ENCODE measurements around the gene SAXO1. TPM values are rescaled to one million over a fixed set of nuclear protein-coding genes. Genes with fewer than 3 reads are reported as not detected.

SAXO1 gene
- total RNA-seq, 1 experiment from 2014 or later: not detected

DNA sequence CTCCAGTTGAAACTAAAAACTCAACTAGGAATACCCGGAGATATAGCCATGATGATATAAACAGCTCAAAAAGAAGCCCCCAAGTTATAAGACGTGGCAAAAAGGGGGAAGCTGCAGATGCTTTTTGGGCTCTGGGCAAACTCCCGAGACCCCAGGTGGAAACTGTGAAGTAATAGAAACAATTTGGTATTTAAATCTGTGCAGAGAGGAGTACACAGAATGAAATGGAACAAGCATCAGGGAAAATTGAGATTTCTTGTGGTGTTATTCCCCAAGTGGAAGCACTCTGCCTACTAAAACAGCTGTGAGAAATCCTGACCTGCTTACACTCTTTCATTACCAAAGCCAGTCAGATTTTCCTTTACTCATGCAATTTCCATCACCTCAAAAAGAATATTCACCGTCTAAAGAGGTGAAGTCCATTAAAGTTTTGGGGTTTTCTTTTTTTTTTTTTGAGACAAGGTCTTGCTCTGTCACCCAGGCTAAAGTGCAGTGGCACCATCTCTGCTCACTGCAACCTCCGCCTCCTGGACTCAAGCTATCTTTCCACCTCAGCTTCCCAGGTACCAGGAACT is 23.5 kb downstream of the SAXO1 start:
- intact Hi-C loops (cut with micrococcal nuclease; ENCODE audit: unreplicated experiment) (no loop called here), in situ Hi-C loops (cut with HindIII; ENCODE audit: low pct_unique_long_range_greater_than_20kb, low sequenced_read_pairs) (no loop called here)
- Histone ChIP-seq H3K36me3 (ENCODE audit: control insufficient read depth, insufficient read depth, low read length) (no peaks in the 10 kb centered on the region), H3K9me3 (ENCODE audit: control insufficient read depth, insufficient read depth, low read depth, low read length) (no peaks in the 10 kb centered on the region), H3K27ac (ENCODE audit: low read length) (no peak overlapping the region), H3K4me3 (ENCODE audit: low read depth in 2 of 2, low read length in 2 of 2) (no peak overlapping the region), H3K4me1 (ENCODE audit: control insufficient read depth, insufficient read depth, low read length) (no peaks in the 10 kb centered on the region), H3K27me3 (ENCODE audit: control insufficient read depth, insufficient read depth, low read length) (no peaks in the 10 kb centered on the region)
- ChIA-PET CTCF (no interaction called here), POLR2A (no interaction called here)
- ATAC-seq (no peak), DNase-seq (ENCODE audit: low read depth, low spot score) (no peak)
- BruUV-seq (replicated peaks): no TSS peak
- TF ChIP-seq POLR2AphosphoS5 (IDR thresholded peaks at IDR 0.05; ENCODE audit: low read depth, low read length): no peak
- TF ChIP-seq TCF7L2 (IDR thresholded peaks at IDR 0.05; ENCODE audit: low read depth, low read length): no peak
- TF ChIP-seq, protein P1, sequence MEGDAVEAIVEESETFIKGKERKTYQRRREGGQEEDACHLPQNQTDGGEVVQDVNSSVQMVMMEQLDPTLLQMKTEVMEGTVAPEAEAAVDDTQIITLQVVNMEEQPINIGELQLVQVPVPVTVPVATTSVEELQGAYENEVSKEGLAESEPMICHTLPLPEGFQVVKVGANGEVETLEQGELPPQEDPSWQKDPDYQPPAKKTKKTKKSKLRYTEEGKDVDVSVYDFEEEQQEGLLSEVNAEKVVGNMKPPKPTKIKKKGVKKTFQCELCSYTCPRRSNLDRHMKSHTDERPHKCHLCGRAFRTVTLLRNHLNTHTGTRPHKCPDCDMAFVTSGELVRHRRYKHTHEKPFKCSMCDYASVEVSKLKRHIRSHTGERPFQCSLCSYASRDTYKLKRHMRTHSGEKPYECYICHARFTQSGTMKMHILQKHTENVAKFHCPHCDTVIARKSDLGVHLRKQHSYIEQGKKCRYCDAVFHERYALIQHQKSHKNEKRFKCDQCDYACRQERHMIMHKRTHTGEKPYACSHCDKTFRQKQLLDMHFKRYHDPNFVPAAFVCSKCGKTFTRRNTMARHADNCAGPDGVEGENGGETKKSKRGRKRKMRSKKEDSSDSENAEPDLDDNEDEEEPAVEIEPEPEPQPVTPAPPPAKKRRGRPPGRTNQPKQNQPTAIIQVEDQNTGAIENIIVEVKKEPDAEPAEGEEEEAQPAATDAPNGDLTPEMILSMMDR (IDR thresholded peaks at IDR 0.05): no peak
- TF ChIP-seq SIN3A (IDR thresholded peaks at IDR 0.05; ENCODE audit: borderline replicate concordance, insufficient read depth, low read depth, low read length): no peak
- TF ChIP-seq, protein P2, sequence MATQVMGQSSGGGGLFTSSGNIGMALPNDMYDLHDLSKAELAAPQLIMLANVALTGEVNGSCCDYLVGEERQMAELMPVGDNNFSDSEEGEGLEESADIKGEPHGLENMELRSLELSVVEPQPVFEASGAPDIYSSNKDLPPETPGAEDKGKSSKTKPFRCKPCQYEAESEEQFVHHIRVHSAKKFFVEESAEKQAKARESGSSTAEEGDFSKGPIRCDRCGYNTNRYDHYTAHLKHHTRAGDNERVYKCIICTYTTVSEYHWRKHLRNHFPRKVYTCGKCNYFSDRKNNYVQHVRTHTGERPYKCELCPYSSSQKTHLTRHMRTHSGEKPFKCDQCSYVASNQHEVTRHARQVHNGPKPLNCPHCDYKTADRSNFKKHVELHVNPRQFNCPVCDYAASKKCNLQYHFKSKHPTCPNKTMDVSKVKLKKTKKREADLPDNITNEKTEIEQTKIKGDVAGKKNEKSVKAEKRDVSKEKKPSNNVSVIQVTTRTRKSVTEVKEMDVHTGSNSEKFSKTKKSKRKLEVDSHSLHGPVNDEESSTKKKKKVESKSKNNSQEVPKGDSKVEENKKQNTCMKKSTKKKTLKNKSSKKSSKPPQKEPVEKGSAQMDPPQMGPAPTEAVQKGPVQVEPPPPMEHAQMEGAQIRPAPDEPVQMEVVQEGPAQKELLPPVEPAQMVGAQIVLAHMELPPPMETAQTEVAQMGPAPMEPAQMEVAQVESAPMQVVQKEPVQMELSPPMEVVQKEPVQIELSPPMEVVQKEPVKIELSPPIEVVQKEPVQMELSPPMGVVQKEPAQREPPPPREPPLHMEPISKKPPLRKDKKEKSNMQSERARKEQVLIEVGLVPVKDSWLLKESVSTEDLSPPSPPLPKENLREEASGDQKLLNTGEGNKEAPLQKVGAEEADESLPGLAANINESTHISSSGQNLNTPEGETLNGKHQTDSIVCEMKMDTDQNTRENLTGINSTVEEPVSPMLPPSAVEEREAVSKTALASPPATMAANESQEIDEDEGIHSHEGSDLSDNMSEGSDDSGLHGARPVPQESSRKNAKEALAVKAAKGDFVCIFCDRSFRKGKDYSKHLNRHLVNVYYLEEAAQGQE (IDR thresholded peaks at IDR 0.05; ENCODE audit: insufficient read depth in 1 of 2, low read depth in 2 of 2, low read length in 1 of 2): no peak

DNA sequence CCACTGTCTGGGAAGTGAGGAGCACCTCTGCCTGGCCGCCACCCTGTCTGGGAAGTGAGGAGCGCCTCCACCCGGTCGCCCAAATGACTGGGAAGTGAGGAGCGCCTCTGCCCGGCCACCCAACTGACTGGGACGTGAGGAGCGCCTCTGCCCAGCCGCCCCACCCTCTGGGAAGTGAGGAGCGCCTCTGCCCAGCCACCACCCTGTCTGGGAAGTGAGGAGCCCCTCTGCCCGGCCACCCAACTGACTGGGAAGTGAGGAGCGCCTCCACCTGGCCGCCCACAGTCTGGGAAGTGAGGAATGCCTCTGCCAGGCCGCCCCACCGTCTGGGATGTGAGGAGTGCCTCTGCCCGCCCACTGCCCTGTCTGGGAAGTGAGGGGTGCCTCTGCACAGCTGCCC is 32.9 kb downstream of the SAXO1 start:
- Histone ChIP-seq H3K36me3 (ENCODE audit: control insufficient read depth, insufficient read depth, low read length) (no peaks in the 10 kb centered on the region), H3K27me3 (ENCODE audit: control insufficient read depth, insufficient read depth, low read length) (no peaks in the 10 kb centered on the region), H3K4me1 (ENCODE audit: control insufficient read depth, insufficient read depth, low read length) (no peaks in the 10 kb centered on the region), H3K9me3 (ENCODE audit: control insufficient read depth, insufficient read depth, low read depth, low read length) (no peaks in the 10 kb centered on the region), H3K4me3 (ENCODE audit: low read depth in 2 of 2, low read length in 2 of 2) (no peak overlapping the region), H3K27ac (ENCODE audit: low read length) (no peak overlapping the region)
- ChIA-PET POLR2A (no interaction called here), CTCF (no interaction called here)
- DNase-seq (ENCODE audit: low read depth, low spot score) (no peak), ATAC-seq (no peak)
- no TSS peak for BruUV-seq (replicated peaks)
- intact Hi-C loops (cut with micrococcal nuclease; ENCODE audit: unreplicated experiment): no loop called here
- in situ Hi-C loops (cut with HindIII; ENCODE audit: low pct_unique_long_range_greater_than_20kb, low sequenced_read_pairs): no loop called here
- TF ChIP-seq POLR2AphosphoS5 (IDR thresholded peaks at IDR 0.05; ENCODE audit: low read depth, low read length) (no peak), TCF7L2 (IDR thresholded peaks at IDR 0.05; ENCODE audit: low read depth, low read length) (no peak), SIN3A (IDR thresholded peaks at IDR 0.05; ENCODE audit: borderline replicate concordance, insufficient read depth, low read depth, low read length) (no peak)
- TF ChIP-seq, protein P2 (IDR thresholded peaks at IDR 0.05; ENCODE audit: insufficient read depth in 1 of 2, low read depth in 2 of 2, low read length in 1 of 2): no peak
- TF ChIP-seq, protein P1 (IDR thresholded peaks at IDR 0.05): no peak
